ENCODE measurements around the gene EXOC4. TPM values are rescaled to one million over a fixed set of nuclear protein-coding genes. Genes with fewer than 3 reads are reported as not detected.

EXOC4 gene
- total and polyA plus RNA-seq, 2 donors from 2014 or later: 22.8 to 78.7 TPM

- no peaks in the 10 kb centered on the region for H3K4me1 ChIP-seq (ENCODE audit: control insufficient read depth in 2 of 3, insufficient read depth in 2 of 3, low read depth in 1 of 3, low read length in 3 of 3)
- H3K9me3 ChIP-seq (ENCODE audit: control insufficient read depth in 2 of 3, insufficient read depth in 1 of 3, low read length in 3 of 3): no peaks in the 10 kb centered on the region
- TF ChIP-seq CTCF (IDR thresholded peaks at IDR 0.05; ENCODE audit: borderline replicate concordance, extremely low read depth, insufficient read depth): no peak
- no peak for FAIRE-seq
- no peaks in the 10 kb centered on the region for H3K36me3 ChIP-seq (ENCODE audit: control insufficient read depth in 2 of 3, insufficient read depth in 3 of 3, low read length in 3 of 3)
- H3K27ac ChIP-seq (ENCODE audit: low read depth in 2 of 2, low read length in 2 of 2): no peak overlapping the region
- no peak for DNase-seq
- intact Hi-C loops (cut with DNase I): no loop called here
- no peak overlapping the region for H3K4me3 ChIP-seq (ENCODE audit: low read length in 3 of 3)
- no peaks in the 10 kb centered on the region for H3K27me3 ChIP-seq (ENCODE audit: control insufficient read depth, insufficient read depth, low read length)
- no peak overlapping the region for H3K9ac ChIP-seq (ENCODE audit: low read length in 3 of 3)
Observed at GRCh38 chr7:134040988-134041387, 788.1 kb downstream of the EXOC4 start.

GRCh38 chr7:134041477-134041876, 788.6 kb downstream of the EXOC4 start:
- TF ChIP-seq CTCF (IDR thresholded peaks at IDR 0.05; ENCODE audit: borderline replicate concordance, extremely low read depth, insufficient read depth): no peak
- H3K9ac ChIP-seq (ENCODE audit: low read length in 3 of 3): no peak overlapping the region
- DNase-seq (no peak), FAIRE-seq (no peak)
- H3K27ac ChIP-seq (ENCODE audit: low read depth in 2 of 2, low read length in 2 of 2): no peak overlapping the region
- no peak overlapping the region for H3K4me3 ChIP-seq (ENCODE audit: low read length in 3 of 3)
- no peaks in the 10 kb centered on the region for H3K4me1 ChIP-seq (ENCODE audit: control insufficient read depth in 2 of 3, insufficient read depth in 2 of 3, low read depth in 1 of 3, low read length in 3 of 3)
- intact Hi-C loops (cut with DNase I): no loop called here
- H3K27me3 ChIP-seq (ENCODE audit: control insufficient read depth, insufficient read depth, low read length): no peaks in the 10 kb centered on the region
- no peaks in the 10 kb centered on the region for H3K9me3 ChIP-seq (ENCODE audit: control insufficient read depth in 2 of 3, insufficient read depth in 1 of 3, low read length in 3 of 3)
- H3K36me3 ChIP-seq (ENCODE audit: control insufficient read depth in 2 of 3, insufficient read depth in 3 of 3, low read length in 3 of 3): no peaks in the 10 kb centered on the region

- intact Hi-C loops (cut with DNase I): no loop called here
- H3K9ac ChIP-seq (ENCODE audit: low read length in 3 of 3): no peak overlapping the region
- H3K36me3 ChIP-seq (ENCODE audit: control insufficient read depth in 2 of 3, insufficient read depth in 3 of 3, low read length in 3 of 3): no peaks in the 10 kb centered on the region
- H3K27me3 ChIP-seq (ENCODE audit: control insufficient read depth, insufficient read depth, low read length): no peaks in the 10 kb centered on the region
- no peaks in the 10 kb centered on the region for H3K4me1 ChIP-seq (ENCODE audit: control insufficient read depth in 2 of 3, insufficient read depth in 2 of 3, low read depth in 1 of 3, low read length in 3 of 3)
- H3K9me3 ChIP-seq (ENCODE audit: control insufficient read depth in 2 of 3, insufficient read depth in 1 of 3, low read length in 3 of 3): peaks cover 0 to under 1% (median 0%) of the 10 kb centered on the region in 3 donors
- DNase-seq: no peak
- FAIRE-seq: no peak
- H3K4me3 ChIP-seq (ENCODE audit: low read length in 3 of 3): no peak overlapping the region
- no peak for TF ChIP-seq CTCF (IDR thresholded peaks at IDR 0.05; ENCODE audit: borderline replicate concordance, extremely low read depth, insufficient read depth)
- no peak overlapping the region for H3K27ac ChIP-seq (ENCODE audit: low read depth in 2 of 2, low read length in 2 of 2)
Observed at GRCh38 chr7:134042307-134042706, 789.4 kb downstream of the EXOC4 start.

- no peak for FAIRE-seq
- no peak for DNase-seq
- no peaks in the 10 kb centered on the region for H3K27me3 ChIP-seq (ENCODE audit: control insufficient read depth, insufficient read depth, low read length)
- H3K9ac ChIP-seq (ENCODE audit: low read length in 3 of 3): no peak overlapping the region
- peaks cover 0 to 4% (median 0%) of the 10 kb centered on the region in 3 donors for H3K9me3 ChIP-seq (ENCODE audit: control insufficient read depth in 2 of 3, insufficient read depth in 1 of 3, low read length in 3 of 3)
- H3K4me1 ChIP-seq (ENCODE audit: control insufficient read depth in 2 of 3, insufficient read depth in 2 of 3, low read depth in 1 of 3, low read length in 3 of 3): no peaks in the 10 kb centered on the region
- intact Hi-C loops (cut with DNase I): no loop called here
- H3K4me3 ChIP-seq (ENCODE audit: low read length in 3 of 3): no peak overlapping the region
- no peak overlapping the region for H3K27ac ChIP-seq (ENCODE audit: low read depth in 2 of 2, low read length in 2 of 2)
- TF ChIP-seq CTCF (IDR thresholded peaks at IDR 0.05; ENCODE audit: borderline replicate concordance, extremely low read depth, insufficient read depth): no peak
- H3K36me3 ChIP-seq (ENCODE audit: control insufficient read depth in 2 of 3, insufficient read depth in 3 of 3, low read length in 3 of 3): no peaks in the 10 kb centered on the region
Observed at GRCh38 chr7:134044682-134045081, 791.8 kb downstream of the EXOC4 start.

All from kidney (tissue), 14 donors.